Suprapubic skin (tissue), 4 donors: ENCODE data around the gene RASL10A. TPM values are rescaled to one million over a fixed set of nuclear protein-coding genes. Genes with fewer than 3 reads are reported as not detected.

Experiments used
- DNase-seq, 2 donors: peaks; one replicate each; pipeline ENCODE4 v3.0.0-alpha.2; 2019; ENCODE audit warnings: low spot score in 2 of 2
- H3K27ac ChIP-seq: fragments of 200-600 bp; sonication (generic); one replicate; pipeline ENCODE4 v1.5.1; 2019
- H3K27me3 ChIP-seq: fragments of 200-600 bp; sonication (generic); one replicate; pipeline ENCODE4 v1.5.1; 2019
- H3K36me3 ChIP-seq: fragments of 200-600 bp; sonication (generic); one replicate; pipeline ENCODE4 v1.5.1; 2019
- H3K4me1 ChIP-seq: fragments of 200-600 bp; sonication (generic); one replicate; pipeline ENCODE4 v1.5.1; 2019
- H3K4me3 ChIP-seq: fragments of 200-600 bp; sonication (generic); one replicate; pipeline ENCODE4 v1.5.1; 2019; ENCODE audit warnings: mild to moderate bottlenecking
- H3K9me3 ChIP-seq: fragments of 200-600 bp; sonication (generic); one replicate; pipeline ENCODE4 v1.5.1; 2019
- CTCF ChIP-seq, 2 donors: fragments of 200-600 bp in 1 of 2; fragments of 450-650 bp in 1 of 2; sonication (generic) in 1 of 2; IDR thresholded peaks; one replicate each; pipeline ENCODE4 v1.5.1; 2016 to 2019; ENCODE audit warnings: antibody characterized with exemption in 2 of 2, mild to moderate bottlenecking in 1 of 2, moderate library complexity in 1 of 2
- EP300 ChIP-seq: sonication (generic); formaldehyde crosslinking; IDR thresholded peaks from one replicate; pipeline ENCODE4 v1.6.1; 2017; ENCODE audit warnings: antibody characterized with exemption
- POLR2A ChIP-seq, 2 donors: fragments of 450-650 bp; IDR thresholded peaks; one replicate each; pipeline ENCODE4 v1.6.1; 2017; ENCODE audit warnings: antibody characterized with exemption in 2 of 2, mild to moderate bottlenecking in 2 of 2, moderate library complexity in 2 of 2
- POLR2AphosphoS5 ChIP-seq, 3 donors: sonication (generic); formaldehyde crosslinking; IDR thresholded peaks; one replicate each; pipeline ENCODE4 v1.6.1; 2017; ENCODE audit warnings: antibody characterized with exemption in 3 of 3
- WGBS: methylation state at CpG from one replicate; pipeline ENCODE4 v1.1.5; 2018; 5-methylcytosine and 5-hydroxymethylcytosine counted together
- total RNA-seq, 4 donors: library from RNA; depleted of rRNA; stranded (reverse); fragments of >200 nt; gene quantifications; one replicate each; pipeline ENCODE4 v1.1.0, GENCODE V29; 2016

RASL10A gene
- total RNA-seq, 4 donors from 2014 or later: 0.34 to 1.7 (median 0.95) TPM

GRCh38 chr22:29288837-29289236, 26.7 kb downstream of the RASL10A start:
- Histone ChIP-seq H3K4me3 (no peak overlapping the region), H3K36me3 (peaks cover 97% of the 10 kb centered on the region), H3K27ac (no peak overlapping the region), H3K27me3 (no peaks in the 10 kb centered on the region), H3K9me3 (no peaks in the 10 kb centered on the region), H3K4me1 (no peaks in the 10 kb centered on the region)
- 61% methylated on average over 2 of the region's 2 CpGs for WGBS
- DNase-seq: no peak
- TF ChIP-seq POLR2AphosphoS5 (IDR thresholded peaks at IDR 0.05) (no peak), POLR2A (IDR thresholded peaks at IDR 0.05) (no peak), CTCF (IDR thresholded peaks at IDR 0.05) (no peak), EP300 (no peak)

- no peaks in the 10 kb centered on the region for H3K4me1 ChIP-seq
- H3K9me3 ChIP-seq: no peaks in the 10 kb centered on the region
- peaks cover 95% of the 10 kb centered on the region for H3K36me3 ChIP-seq
- TF ChIP-seq POLR2A (IDR thresholded peaks at IDR 0.05) (no peak), EP300 (no peak), POLR2AphosphoS5 (IDR thresholded peaks at IDR 0.05) (no peak), CTCF (IDR thresholded peaks at IDR 0.05) (no peak)
- DNase-seq: no peak
- 100% methylated on average over 3 of the region's 3 CpGs for WGBS
- H3K27ac ChIP-seq: no peak overlapping the region
- no peaks in the 10 kb centered on the region for H3K27me3 ChIP-seq
- no peak overlapping the region for H3K4me3 ChIP-seq
These were observed 31.3 kb downstream of the RASL10A start for GRCh38 chr22:29284196-29284595.

- DNase-seq: no peak
- Histone ChIP-seq H3K27ac (no peak overlapping the region), H3K4me1 (peaks cover 31% of the 10 kb centered on the region), H3K36me3 (peaks cover 92% of the 10 kb centered on the region), H3K27me3 (no peaks in the 10 kb centered on the region), H3K9me3 (no peaks in the 10 kb centered on the region), H3K4me3 (no peak overlapping the region)
- TF ChIP-seq POLR2A (IDR thresholded peaks at IDR 0.05) (no peak), EP300 (no peak), POLR2AphosphoS5 (IDR thresholded peaks at IDR 0.05) (no peak), CTCF (IDR thresholded peaks at IDR 0.05) (no peak)
- WGBS: 75% methylated on average over 1 of the region's 1 CpG
These were observed 37.6 kb downstream of the RASL10A start for GRCh38 chr22:29277927-29278326.

GRCh38 chr22:29275819-29276565, 39.5 kb downstream of the RASL10A start:
- DNase-seq: no peak
- Histone ChIP-seq H3K36me3 (peaks cover 81% of the 10 kb centered on the region), H3K27ac (no peak overlapping the region), H3K4me3 (no peak overlapping the region), H3K4me1 (peaks cover 50% of the 10 kb centered on the region), H3K9me3 (no peaks in the 10 kb centered on the region), H3K27me3 (no peaks in the 10 kb centered on the region)
- WGBS: 55% methylated on average over 3 of the region's 3 CpGs
- no peak for TF ChIP-seq CTCF (IDR thresholded peaks at IDR 0.05)
- no peak for TF ChIP-seq POLR2A (IDR thresholded peaks at IDR 0.05)
- TF ChIP-seq POLR2AphosphoS5 (IDR thresholded peaks at IDR 0.05): no peak
- TF ChIP-seq EP300: no peak

- no peak for DNase-seq
- 59% methylated on average over 3 of the region's 3 CpGs for WGBS
- Histone ChIP-seq H3K4me3 (no peak overlapping the region), H3K9me3 (no peaks in the 10 kb centered on the region), H3K27me3 (no peaks in the 10 kb centered on the region), H3K36me3 (peaks cover 76% of the 10 kb centered on the region), H3K4me1 (peaks cover 58% of the 10 kb centered on the region), H3K27ac (no peak overlapping the region)
- TF ChIP-seq POLR2A (IDR thresholded peaks at IDR 0.05) (no peak), CTCF (IDR thresholded peaks at IDR 0.05) (no peak), POLR2AphosphoS5 (IDR thresholded peaks at IDR 0.05) (no peak), EP300 (no peak)
These were observed 40.3 kb downstream of the RASL10A start for GRCh38 chr22:29275167-29275566.
